Stimulated activated effector memory CD8-positive, alpha-beta T cell treated with anti-CD3 and anti-CD28 coated beads, Interleukin-12 subunit alpha, Interleukin-12 subunit beta, amount 100 ng/mL, for 72 hours (primary cell): ENCODE results near the gene TRIM67.
"Not testable (repeated sequence)": the region's sequence is repeated elsewhere in the genome, so short reads cannot be mapped to it uniquely, and the experiment has no call there.

Source experiments
- ATAC-seq: fragments of 150-1000 bp; cut with Tn5 transposase; 2 replicates; pipeline ENCODE4 v1.10.0; 2021
- DNase-seq, 2 donors: peaks; one replicate each; pipeline ENCODE4 v3.0.0; 2021 to 2022; ENCODE audit warnings: low spot score in 2 of 2
- H3K27ac Mint-ChIP-seq: one replicate; pipeline ENCODE4 v1.8.0; 2022; ENCODE audit warnings: mild to moderate bottlenecking, mixed read lengths
- H3K36me3 Mint-ChIP-seq: one replicate; pipeline ENCODE4 v1.8.0; 2022; ENCODE audit warnings: mild to moderate bottlenecking, mixed read lengths
- H3K4me1 Mint-ChIP-seq: one replicate; pipeline ENCODE4 v1.8.0; 2022; ENCODE audit warnings: mixed read lengths
- H3K4me3 Mint-ChIP-seq: one replicate; pipeline ENCODE4 v1.8.0; 2022; ENCODE audit warnings: mild to moderate bottlenecking, mixed read lengths
- H3K9me3 Mint-ChIP-seq: one replicate; pipeline ENCODE4 v1.8.0; 2022; ENCODE audit warnings: mixed read lengths

Gene TRIM67

DNA sequence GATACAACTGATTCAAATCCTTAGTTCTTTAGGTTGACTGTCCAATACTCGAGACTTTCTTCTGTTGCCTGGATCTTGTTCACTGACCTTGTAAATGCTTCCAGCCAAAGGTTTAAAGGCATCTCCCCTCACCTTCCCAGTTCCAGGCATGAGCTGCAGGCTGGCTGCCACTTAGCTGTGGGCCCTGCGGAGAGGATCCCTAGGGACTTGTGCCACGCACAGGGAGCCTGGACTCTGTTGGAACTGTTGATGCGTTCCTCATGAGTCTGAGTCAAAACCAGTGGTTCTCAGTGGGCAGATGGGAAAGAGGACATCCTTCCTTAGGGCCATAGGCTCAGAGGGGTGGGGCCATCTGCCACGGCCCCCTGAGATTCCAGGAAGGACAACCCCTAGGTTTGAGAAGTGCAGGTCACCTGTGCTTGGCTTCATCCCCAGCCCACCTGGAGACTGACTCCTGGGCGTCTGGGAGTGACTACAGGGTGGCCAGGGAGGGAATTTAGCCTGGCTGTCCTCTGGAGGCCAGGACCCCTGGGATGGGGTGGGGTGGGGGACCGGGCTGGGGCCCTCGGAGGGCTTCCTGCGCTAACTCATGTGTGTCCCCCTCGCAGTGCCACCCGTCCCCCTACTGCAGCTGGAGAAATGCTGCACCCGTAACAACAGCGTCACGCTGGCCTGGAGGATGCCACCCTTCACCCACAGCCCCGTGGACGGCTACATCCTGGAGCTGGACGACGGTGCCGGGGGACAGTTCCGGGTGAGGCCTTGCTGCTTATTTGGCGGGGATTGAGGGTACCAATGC, 41.6 kb downstream of the TRIM67 start:
- Mint-ChIP-seq H3K9me3 (no peaks in the 10 kb centered on the region), H3K4me1 (peaks cover 8% of the 10 kb centered on the region), H3K4me3 (no peak overlapping the region), H3K27ac (no peak overlapping the region), H3K36me3 (no peaks in the 10 kb centered on the region)
- no peak for DNase-seq
- no peak for ATAC-seq

DNA sequence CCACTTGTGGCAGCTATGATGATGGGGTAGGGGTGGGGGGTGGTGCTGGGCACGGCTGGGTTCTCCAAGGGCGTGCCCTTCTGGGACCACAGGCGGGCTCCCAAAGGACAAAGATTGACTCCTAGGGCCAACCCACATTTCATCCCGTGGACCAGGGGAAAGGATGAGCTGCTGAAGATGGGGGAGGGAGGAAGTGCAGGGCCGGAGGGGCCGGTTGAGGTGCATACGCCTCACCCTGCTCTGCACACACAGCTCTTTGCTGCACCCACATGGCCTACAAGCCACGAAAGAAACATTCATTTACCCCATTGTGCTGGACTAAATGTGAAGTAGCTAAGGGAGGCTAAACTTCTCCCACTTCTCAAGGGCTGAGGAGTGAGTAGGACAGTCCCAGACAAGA, 45.0 kb downstream of the TRIM67 start:
- no peak overlapping the region for H3K4me3 Mint-ChIP-seq
- H3K27ac Mint-ChIP-seq: no peak overlapping the region
- peaks cover 12% of the 10 kb centered on the region for H3K4me1 Mint-ChIP-seq
- DNase-seq (no peak), ATAC-seq (no peak)
- H3K9me3 Mint-ChIP-seq: no peaks in the 10 kb centered on the region
- no peaks in the 10 kb centered on the region for H3K36me3 Mint-ChIP-seq

DNA sequence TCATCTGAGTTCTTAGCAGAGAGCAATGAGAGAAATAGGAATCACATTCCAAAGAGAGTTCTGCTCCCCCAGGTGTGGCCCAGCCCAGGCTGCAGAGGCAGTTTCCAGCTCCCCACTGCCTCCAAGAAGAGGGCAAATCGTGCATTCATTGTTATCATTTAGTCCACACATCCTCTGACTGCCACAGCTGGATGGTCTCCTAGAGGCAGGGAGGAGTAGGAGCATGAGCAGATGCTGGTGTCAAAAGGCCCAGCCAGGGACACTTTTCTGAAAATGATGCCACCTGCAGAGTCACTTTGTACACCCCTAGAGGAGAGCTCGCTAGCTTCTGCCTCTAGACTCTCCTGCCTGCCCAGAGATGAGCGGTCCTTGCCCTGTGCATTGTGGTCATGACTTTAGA, 45.6 kb downstream of the TRIM67 start:
- DNase-seq: no peak
- H3K9me3 Mint-ChIP-seq: no peaks in the 10 kb centered on the region
- H3K27ac Mint-ChIP-seq: no peak overlapping the region
- H3K4me1 Mint-ChIP-seq: peaks cover 9% of the 10 kb centered on the region
- no peak overlapping the region for H3K4me3 Mint-ChIP-seq
- no peak for ATAC-seq
- H3K36me3 Mint-ChIP-seq: no peaks in the 10 kb centered on the region

DNA sequence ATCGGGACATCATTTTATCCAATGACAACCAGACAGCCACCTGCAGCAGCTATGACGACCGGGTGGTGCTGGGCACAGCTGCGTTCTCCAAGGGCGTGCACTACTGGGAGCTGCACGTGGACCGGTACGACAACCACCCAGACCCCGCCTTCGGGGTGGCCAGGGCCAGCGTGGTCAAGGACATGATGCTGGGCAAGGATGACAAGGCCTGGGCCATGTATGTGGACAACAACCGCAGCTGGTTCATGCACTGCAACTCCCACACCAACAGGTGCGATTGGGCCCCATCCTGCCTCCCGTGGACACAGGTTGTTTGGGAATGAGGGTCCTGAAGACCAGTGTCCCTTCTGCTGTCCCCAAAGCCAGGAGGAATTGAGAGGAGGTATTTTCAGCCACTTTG, 47.1 kb downstream of the TRIM67 start:
- no peak overlapping the region for H3K4me3 Mint-ChIP-seq
- peaks cover 9% of the 10 kb centered on the region for H3K4me1 Mint-ChIP-seq
- DNase-seq (no peak), ATAC-seq (no peak)
- no peak overlapping the region for H3K27ac Mint-ChIP-seq
- H3K9me3 Mint-ChIP-seq: no peaks in the 10 kb centered on the region
- no peaks in the 10 kb centered on the region for H3K36me3 Mint-ChIP-seq

DNA sequence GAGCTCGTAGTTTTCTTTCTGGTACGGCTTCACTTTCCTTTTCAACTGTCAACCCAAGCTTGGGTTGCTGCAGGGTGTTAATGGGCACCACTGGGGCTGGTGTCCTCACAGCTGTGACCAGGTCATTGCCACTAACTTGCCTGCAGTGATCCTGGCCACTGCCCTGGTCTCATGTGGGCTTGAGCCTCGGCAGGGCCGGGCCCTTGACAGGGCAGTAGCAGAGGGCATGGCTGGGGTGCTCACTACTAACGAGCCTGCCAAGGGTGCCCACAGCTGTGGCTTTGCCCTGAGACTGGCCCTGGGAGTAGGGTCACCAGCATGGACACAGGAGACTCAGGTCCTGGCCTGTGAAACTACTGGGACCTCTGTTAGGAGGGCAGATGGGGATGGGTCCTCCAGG, 47.7 kb downstream of the TRIM67 start:
- Mint-ChIP-seq H3K9me3 (no peaks in the 10 kb centered on the region), H3K27ac (no peak overlapping the region), H3K36me3 (no peaks in the 10 kb centered on the region), H3K4me3 (no peak overlapping the region), H3K4me1 (peaks cover 9% of the 10 kb centered on the region)
- DNase-seq (no peak), ATAC-seq (no peak)

DNA sequence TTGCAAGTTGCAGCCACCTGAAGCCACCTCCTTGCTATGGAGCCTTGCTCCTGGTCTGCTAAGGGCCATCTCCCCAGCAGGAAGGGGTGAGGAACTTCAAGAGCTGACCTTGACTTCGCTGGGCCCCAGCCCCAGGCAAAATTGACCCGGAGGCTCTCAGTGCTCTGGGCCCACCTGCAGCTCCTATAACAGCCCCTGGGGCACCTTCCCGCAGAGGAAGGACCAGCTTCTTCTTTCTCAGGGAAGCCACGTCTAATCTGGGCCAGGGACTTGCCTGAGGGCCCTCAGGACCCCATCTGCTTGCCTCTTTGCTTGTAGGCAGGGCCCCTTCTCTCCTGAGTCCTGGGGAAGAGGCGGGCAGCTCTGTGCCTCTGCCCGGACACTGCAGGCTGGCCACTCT, 48.3 kb downstream of the TRIM67 start:
- no peaks in the 10 kb centered on the region for H3K9me3 Mint-ChIP-seq

DNA sequence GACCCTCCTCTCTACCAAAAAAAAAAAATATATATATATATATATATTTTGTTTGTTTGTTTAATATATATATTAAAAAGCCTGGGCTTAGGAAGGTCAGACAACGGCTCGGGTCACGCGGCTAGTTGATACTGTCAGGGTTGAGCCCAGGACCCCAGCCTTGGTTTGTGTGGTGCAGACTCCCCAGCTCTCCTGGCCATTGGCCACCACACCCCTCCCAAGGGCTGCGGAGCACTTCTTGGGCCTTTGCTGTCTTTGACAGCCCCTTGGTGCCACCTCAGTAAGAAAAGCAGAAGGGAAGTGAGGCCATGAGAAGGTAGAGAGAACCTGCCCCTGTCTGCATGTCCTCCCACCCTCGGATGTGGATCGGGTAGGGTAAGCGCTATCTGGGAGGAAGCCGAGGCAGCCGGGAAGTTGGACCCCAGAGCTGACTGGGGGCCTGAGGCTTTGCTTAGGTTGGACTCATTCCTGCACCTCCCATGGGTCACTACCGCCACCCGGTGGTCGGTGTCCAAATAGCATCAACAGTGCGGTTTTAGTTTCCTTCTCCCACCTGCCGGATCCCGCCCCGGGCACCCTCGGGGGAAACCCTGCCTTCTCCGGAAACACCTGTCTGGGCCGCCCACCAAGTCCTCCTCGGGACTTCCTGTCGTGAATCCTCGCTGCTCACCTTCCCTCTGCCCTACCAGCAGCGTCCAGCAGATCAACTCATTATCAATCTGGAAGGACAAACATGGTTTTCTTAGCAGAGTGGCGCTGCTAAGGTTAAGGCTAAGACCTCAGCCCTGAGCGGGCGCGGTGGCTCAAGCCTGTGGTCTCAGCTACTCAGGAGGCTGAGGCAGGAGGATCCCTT, 49.4 kb downstream of the TRIM67 start:
- DNase-seq (peak; percentile 87 to 97), ATAC-seq (peak; percentile 86)
- Mint-ChIP-seq H3K4me1 (peaks cover 14% of the 10 kb centered on the region), H3K36me3 (no peaks in the 10 kb centered on the region), H3K27ac (peak overlapping the region; percentile 80), H3K4me3 (peak overlapping the region; percentile 78), H3K9me3 (no peaks in the 10 kb centered on the region)

More for the DNA sequence above, 48.3 kb downstream of the TRIM67 start:
- Mint-ChIP-seq H3K27ac (no peak overlapping the region), H3K4me1 (peaks cover 9% of the 10 kb centered on the region), H3K36me3 (no peaks in the 10 kb centered on the region), H3K4me3 (no peak overlapping the region)
- no peak for ATAC-seq
- DNase-seq: no peak

DNA sequence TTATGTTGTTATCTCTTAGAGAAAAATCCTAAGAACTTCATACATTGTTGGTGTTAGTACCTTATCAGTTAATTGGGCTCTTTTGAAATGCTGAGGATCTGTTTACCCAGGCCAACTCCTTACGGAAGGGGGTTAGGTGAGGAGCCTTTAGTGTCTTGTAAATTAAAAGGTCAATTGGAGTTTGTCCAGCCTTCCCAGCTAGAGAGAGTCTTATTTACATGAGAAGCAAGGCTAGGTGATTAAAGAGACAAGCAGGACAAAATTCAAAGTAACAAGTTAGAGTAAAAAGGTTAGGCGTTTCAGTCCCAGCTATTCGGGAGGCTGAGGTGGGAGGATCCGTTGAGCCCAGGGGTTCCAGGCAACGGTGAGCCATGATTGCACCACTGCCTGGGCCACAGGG, 50.4 kb downstream of the TRIM67 start:
- not testable (repeated sequence) for ATAC-seq, H3K4me3 Mint-ChIP-seq, H3K36me3 Mint-ChIP-seq, H3K27ac Mint-ChIP-seq, H3K9me3 Mint-ChIP-seq, DNase-seq
- peaks cover 16% of the 10 kb centered on the region for H3K4me1 Mint-ChIP-seq

DNA sequence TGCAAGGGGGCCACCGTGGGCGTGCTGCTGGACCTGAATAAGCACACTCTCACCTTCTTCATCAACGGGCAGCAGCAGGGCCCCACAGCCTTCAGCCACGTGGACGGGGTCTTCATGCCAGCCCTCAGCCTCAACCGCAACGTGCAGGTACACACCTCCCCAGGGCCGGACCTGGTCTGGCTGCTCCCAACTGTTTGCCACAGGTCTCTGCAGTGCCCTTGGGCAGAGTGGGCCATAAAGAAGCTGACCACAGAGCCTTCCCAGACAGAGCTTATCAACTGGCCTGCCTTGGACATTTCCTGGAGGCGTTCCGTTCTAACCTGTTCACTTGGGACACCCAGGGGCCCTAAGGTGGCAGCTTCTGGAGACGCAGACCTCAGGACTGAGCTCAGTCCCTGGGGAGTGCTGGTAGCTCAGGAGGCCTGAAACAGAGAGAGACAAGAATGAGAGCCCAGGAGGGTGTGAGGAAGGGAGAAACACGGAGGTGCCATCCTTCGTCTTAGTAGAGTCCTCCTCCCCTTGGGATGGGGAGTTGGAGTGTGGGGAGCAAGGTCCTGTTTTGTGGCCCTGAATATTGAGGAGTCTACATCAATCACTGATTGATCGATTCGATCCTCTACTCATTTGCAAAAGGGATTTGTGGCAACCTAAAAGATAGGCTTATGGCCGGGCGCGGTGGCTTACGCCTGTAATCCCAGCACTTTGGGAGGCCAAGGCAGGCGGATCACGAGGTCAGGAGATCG, 52.1 kb downstream of the TRIM67 start:
- ATAC-seq: no peak
- Mint-ChIP-seq H3K4me1 (peaks cover 16% of the 10 kb centered on the region), H3K9me3 (no peaks in the 10 kb centered on the region), H3K4me3 (no peak overlapping the region), H3K36me3 (no peaks in the 10 kb centered on the region), H3K27ac (peak overlapping the region; percentile 29)
- DNase-seq: no peak

DNA sequence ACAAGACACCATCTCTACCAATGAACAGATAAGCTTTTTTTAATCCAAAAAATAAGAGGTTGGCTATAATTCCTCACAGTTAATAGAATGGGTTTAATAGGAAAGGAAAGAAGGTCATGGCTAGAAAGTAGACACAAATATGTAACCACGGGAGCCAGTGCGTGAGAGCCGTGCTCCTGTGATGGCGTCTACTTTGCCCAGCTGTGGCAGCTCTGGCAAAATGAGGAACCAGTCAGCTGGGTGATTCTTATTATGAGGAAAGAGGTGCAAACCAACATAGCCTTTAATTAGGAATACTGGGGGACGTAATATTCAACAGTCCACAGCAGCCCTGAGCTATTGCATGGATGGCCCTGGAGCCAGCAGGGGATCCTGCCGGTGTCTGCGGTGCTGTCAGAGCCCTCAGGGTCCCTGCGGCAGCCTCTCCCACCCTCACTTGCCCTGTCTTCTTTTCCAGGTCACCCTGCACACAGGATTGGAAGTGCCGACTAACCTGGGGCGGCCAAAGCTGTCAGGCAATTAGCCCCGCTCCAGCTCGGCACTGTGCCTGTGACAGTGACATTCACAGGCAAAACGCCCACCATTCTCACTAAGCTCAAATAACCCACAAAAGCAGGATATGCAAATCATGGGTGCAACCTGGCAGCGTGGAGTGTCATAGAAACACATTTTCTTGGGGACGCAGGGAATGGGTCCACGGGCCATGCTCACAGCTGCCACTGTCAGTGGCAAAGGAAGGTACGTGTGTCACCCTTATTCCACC, 53.2 kb downstream of the TRIM67 start:
- Mint-ChIP-seq H3K36me3 (no peaks in the 10 kb centered on the region), H3K4me3 (no peak overlapping the region), H3K4me1 (peaks cover 16% of the 10 kb centered on the region), H3K9me3 (no peaks in the 10 kb centered on the region), H3K27ac (no peak overlapping the region)
- DNase-seq: no peak
- no peak for ATAC-seq

DNA sequence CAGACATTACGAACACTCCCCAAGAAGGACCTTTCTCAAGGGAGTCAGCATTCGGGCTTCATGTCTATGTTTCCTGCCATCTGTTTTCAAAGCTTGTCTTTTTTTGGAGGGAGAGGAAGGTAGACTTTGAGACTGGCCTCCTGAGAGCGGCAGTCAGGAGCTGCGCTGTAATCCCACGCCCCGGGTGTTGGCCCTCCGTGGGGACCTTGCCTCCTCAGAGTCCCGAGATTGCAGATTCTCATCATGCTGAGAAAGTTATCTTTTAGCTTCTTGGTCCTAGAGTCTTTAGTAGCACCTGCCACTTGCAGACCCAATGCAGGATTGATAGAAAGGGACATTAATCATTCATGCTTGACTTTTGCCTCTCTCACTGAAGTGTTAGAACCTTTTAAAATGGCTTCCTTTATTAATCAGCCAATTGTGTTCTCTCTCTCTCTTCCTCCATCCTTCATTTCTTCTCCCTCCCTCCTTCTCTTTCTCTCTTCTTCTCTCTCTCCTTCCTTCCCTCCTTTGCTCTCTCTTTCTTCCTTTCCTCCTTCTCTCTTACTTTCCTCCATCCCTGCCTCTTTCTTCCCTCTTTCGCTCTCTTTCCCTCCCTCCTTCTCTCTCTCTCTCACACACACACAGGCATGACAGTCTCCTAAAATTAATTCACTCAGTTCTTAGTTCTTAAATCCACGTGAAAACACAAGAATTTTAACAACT, 54.0 kb downstream of the TRIM67 start:
- H3K4me3 Mint-ChIP-seq: no peak overlapping the region
- no peaks in the 10 kb centered on the region for H3K9me3 Mint-ChIP-seq
- peak overlapping the region; percentile 23 for H3K27ac Mint-ChIP-seq
- H3K36me3 Mint-ChIP-seq: no peaks in the 10 kb centered on the region
- H3K4me1 Mint-ChIP-seq: peaks cover 16% of the 10 kb centered on the region
- ATAC-seq (no peak), DNase-seq (no peak)

DNA sequence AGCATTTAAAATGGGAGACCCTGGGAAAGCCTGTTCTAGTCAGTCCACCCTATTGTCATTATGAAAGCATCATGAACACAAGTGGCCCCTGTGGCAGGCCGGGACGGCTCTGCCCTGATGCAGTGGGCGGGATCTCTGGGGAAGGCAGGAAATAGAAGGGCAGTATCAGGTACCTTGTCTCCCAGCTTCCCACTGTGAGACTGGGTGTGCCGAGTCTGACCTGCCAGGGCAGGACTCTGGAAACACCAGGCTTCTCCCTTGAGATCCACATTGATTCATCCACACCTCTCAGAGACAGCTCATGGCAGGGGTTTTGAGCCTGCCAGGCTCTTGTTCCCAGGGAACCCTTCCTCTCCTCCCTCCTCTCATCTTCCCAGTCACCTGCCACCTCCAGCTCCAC, 54.6 kb downstream of the TRIM67 start:
- Mint-ChIP-seq H3K36me3 (peaks cover under 1% of the 10 kb centered on the region), H3K9me3 (no peaks in the 10 kb centered on the region), H3K4me1 (peaks cover 11% of the 10 kb centered on the region), H3K4me3 (no peak overlapping the region), H3K27ac (peak overlapping the region; percentile 23)
- ATAC-seq (no peak), DNase-seq (no peak)

DNA sequence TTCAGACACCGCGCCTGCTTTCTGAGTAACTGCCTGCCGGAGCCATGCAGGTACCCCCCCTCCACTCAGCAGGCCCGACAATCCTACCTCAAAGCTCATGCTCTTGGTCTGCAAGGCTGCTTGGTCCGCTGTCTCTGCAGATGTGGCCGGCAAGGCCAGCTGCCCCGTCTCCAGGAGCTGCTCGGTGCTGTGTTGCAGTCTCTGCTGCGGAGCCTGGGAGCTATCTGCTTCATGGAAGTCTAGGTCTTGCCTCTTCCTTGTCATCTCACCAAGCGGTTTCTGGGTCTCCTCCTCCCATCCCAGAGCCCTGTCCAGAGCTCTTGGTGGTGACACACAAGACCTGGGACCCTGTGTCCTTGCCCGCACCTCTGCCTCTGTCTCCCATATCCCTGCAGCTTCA, 55.2 kb downstream of the TRIM67 start:
- Mint-ChIP-seq H3K36me3 (peaks cover 5% of the 10 kb centered on the region), H3K27ac (peak overlapping the region; percentile 23), H3K9me3 (no peaks in the 10 kb centered on the region), H3K4me1 (peaks cover 7% of the 10 kb centered on the region), H3K4me3 (no peak overlapping the region)
- DNase-seq (no peak), ATAC-seq (no peak)

DNA sequence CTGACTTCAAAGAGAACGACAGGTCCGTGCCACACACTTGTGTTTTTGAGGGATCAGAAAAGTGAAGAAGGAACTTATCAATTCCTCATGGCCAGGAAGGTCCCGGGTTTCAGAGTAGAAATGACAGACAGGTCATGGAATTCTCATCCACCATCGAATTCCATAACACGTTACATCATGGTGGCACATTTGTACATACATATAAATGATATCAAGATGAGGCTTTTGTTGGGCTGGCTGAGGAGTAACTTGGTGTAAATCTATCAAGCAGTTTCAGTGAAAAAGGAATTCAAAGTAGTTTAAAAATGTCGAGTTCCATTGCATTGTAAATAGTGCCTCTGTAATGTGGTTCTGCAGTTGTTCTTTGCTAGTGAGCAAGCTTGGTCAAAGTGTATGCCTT, 56.2 kb downstream of the TRIM67 start:
- Mint-ChIP-seq H3K9me3 (no peaks in the 10 kb centered on the region), H3K4me3 (no peak overlapping the region), H3K27ac (no peak overlapping the region), H3K4me1 (peaks cover 7% of the 10 kb centered on the region), H3K36me3 (peaks cover 13% of the 10 kb centered on the region)
- no peak for ATAC-seq
- DNase-seq: no peak
